Thoracic aorta (tissue), 2 donors: ENCODE measurements around the gene ACSL3. TPM values are rescaled to one million over a fixed set of nuclear protein-coding genes. Genes with fewer than 3 reads are reported as not detected.

Experiments used
- ATAC-seq: fragments of 150-250 bp; one replicate; pipeline ENCODE4 v1.8.0; 2017; ENCODE audit warnings: low read depth; ENCODE audit not compliant: insufficient number of reproducible peaks, low FRiP score
- DNase-seq: peaks from one replicate; pipeline ENCODE4 v3.0.0-alpha.2; 2020; ENCODE audit warnings: low spot score
- H3K27ac ChIP-seq, 2 donors: fragments of 200-600 bp; sonication (generic); 1 replicate in 1 of 2; 2 replicates in 1 of 2; pipeline ENCODE4 v1.5.1; 2016; ENCODE audit warnings: mild to moderate bottlenecking in 2 of 2, moderate library complexity in 2 of 2
- H3K27me3 ChIP-seq: fragments of 200-600 bp; sonication (generic); replicated peaks from 2 replicates; pipeline ENCODE4 v1.6.0; 2016; ENCODE audit warnings: mild to moderate bottlenecking; ENCODE audit not compliant: insufficient read depth
- H3K36me3 ChIP-seq: fragments of 200-600 bp; sonication (generic); one replicate; pipeline ENCODE4 v1.5.1; 2016
- H3K4me1 ChIP-seq, 2 donors: fragments of 200-600 bp; sonication (generic); 1 replicate in 1 of 2; 2 replicates in 1 of 2; pipeline versions ENCODE4 v1.5.1 to v1.6.0; 2016; ENCODE audit warnings: low read depth in 2 of 2, mild to moderate bottlenecking in 1 of 2; ENCODE audit not compliant: control insufficient read depth in 1 of 2
- H3K4me3 ChIP-seq: fragments of 200-600 bp; sonication (generic); 2 replicates; pipeline ENCODE4 v1.5.1; 2016; ENCODE audit warnings: mild to moderate bottlenecking
- H3K9me3 ChIP-seq: fragments of 200-600 bp; sonication (generic); 2 replicates; pipeline ENCODE4 v1.5.1; 2016
- CTCF ChIP-seq: fragments of 200-600 bp; sonication (generic); IDR thresholded peaks from one replicate; pipeline ENCODE4 v1.5.1; 2019; ENCODE audit warnings: antibody characterized with exemption
- total RNA-seq, 2 donors: library from RNA; depleted of rRNA; stranded (reverse); fragments of >200 nt; gene quantifications; one replicate each; pipeline versions ENCODE4 v1.1.0 to v1.2.3, GENCODE V29; 2016

ACSL3 gene
- total RNA-seq, 2 donors from 2014 or later: 65.1 to 79.0 TPM

- H3K27ac ChIP-seq: no peak overlapping the region
- no peak for TF ChIP-seq CTCF
- ATAC-seq (no peak), DNase-seq (no peak)
- H3K4me3 ChIP-seq: no peak overlapping the region
- peaks cover 11 to 15% of the 10 kb centered on the region in 2 donors for H3K4me1 ChIP-seq
- no peaks in the 10 kb centered on the region for H3K36me3 ChIP-seq
- H3K9me3 ChIP-seq: no peaks in the 10 kb centered on the region
- H3K27me3 ChIP-seq: no peaks in the 10 kb centered on the region
Observed at GRCh38 chr2:222946700-222947287, 86.0 kb downstream of the ACSL3 start.

- no peaks in the 10 kb centered on the region for H3K27me3 ChIP-seq
- no peak for DNase-seq
- H3K9me3 ChIP-seq: no peaks in the 10 kb centered on the region
- TF ChIP-seq CTCF: no peak
- H3K27ac ChIP-seq: no peak overlapping the region
- H3K4me3 ChIP-seq: no peak overlapping the region
- ATAC-seq: no peak
- peaks cover 3 to 8% of the 10 kb centered on the region in 2 donors for H3K4me1 ChIP-seq
- no peaks in the 10 kb centered on the region for H3K36me3 ChIP-seq
Observed at GRCh38 chr2:222949073-222949472, 88.2 kb downstream of the ACSL3 start.

GRCh38 chr2:222949690-222950323 is 89.0 kb downstream of the ACSL3 start:
- Histone ChIP-seq H3K9me3 (no peaks in the 10 kb centered on the region), H3K27ac (no peak overlapping the region), H3K27me3 (no peaks in the 10 kb centered on the region), H3K4me3 (no peak overlapping the region), H3K4me1 (peaks cover 0 to 1% of the 10 kb centered on the region in 2 donors), H3K36me3 (no peaks in the 10 kb centered on the region)
- ATAC-seq (no peak), DNase-seq (no peak)
- no peak for TF ChIP-seq CTCF

- Histone ChIP-seq H3K36me3 (no peaks in the 10 kb centered on the region), H3K9me3 (no peaks in the 10 kb centered on the region), H3K4me1 (no peaks in the 10 kb centered on the region), H3K4me3 (no peak overlapping the region), H3K27ac (no peak overlapping the region), H3K27me3 (no peaks in the 10 kb centered on the region)
- TF ChIP-seq CTCF: no peak
- no peak for ATAC-seq
- DNase-seq: no peak
Observed at GRCh38 chr2:222950638-222951285, 89.9 kb downstream of the ACSL3 start.

- DNase-seq (no peak), ATAC-seq (no peak)
- Histone ChIP-seq H3K27me3 (no peaks in the 10 kb centered on the region), H3K27ac (no peak overlapping the region), H3K4me3 (no peak overlapping the region), H3K9me3 (no peaks in the 10 kb centered on the region), H3K36me3 (no peaks in the 10 kb centered on the region), H3K4me1 (no peaks in the 10 kb centered on the region)
- TF ChIP-seq CTCF: no peak
Observed at GRCh38 chr2:222952204-222952603, 91.4 kb downstream of the ACSL3 start.
